Osteoblast (primary cell): ENCODE results near the gene TMBIM1. TPM values are rescaled to one million over a fixed set of nuclear protein-coding genes. Genes with fewer than 3 reads are reported as not detected.

Experiments
- DNase-seq: peaks from one replicate; pipeline ENCODE4 v3.0.0; 2011; ENCODE audit warnings: low spot score, mixed read lengths; ENCODE audit not compliant: insufficient read length; ENCODE audit errors: missing footprints
- H2AFZ ChIP-seq: 2 replicates; pipeline ENCODE4 v1.6.0; 2011; ENCODE audit warnings: mild to moderate bottlenecking, low read length
- H3K27ac ChIP-seq: 2 replicates; pipeline ENCODE4 v1.5.1; 2011; ENCODE audit warnings: mild to moderate bottlenecking, low read depth, low read length, moderate library complexity
- H3K27me3 ChIP-seq: 2 replicates; pipeline ENCODE4 v1.6.0; 2012; ENCODE audit warnings: mild to moderate bottlenecking, control low read depth, inconsistent platforms, low read length, moderate library complexity; ENCODE audit not compliant: insufficient read depth
- H3K36me3 ChIP-seq: 2 replicates; pipeline ENCODE4 v1.5.1; 2011; ENCODE audit warnings: mild to moderate bottlenecking, low read length, control low read depth, moderate library complexity; ENCODE audit not compliant: insufficient read depth
- H3K4me1 ChIP-seq: 2 replicates; pipeline ENCODE4 v1.5.1; 2011; ENCODE audit warnings: mild to moderate bottlenecking, low read length, control low read depth, moderate library complexity; ENCODE audit not compliant: insufficient read depth
- H3K4me2 ChIP-seq: 2 replicates; pipeline ENCODE4 v1.6.0; 2011; ENCODE audit warnings: mild to moderate bottlenecking, low read length; ENCODE audit not compliant: insufficient read depth
- H3K4me3 ChIP-seq: fragments of 200-600 bp; sonication (generic); 3 replicates; pipeline ENCODE4 v1.5.1; 2012; ENCODE audit warnings: mild to moderate bottlenecking, low read length, inconsistent platforms; ENCODE audit not compliant: insufficient read depth
- H3K79me2 ChIP-seq: 2 replicates; pipeline ENCODE4 v1.6.0; 2012; ENCODE audit warnings: mild to moderate bottlenecking, low read length, control low read depth, inconsistent platforms; ENCODE audit not compliant: insufficient read depth
- H3K9me3 ChIP-seq: 2 replicates; pipeline ENCODE4 v1.5.1; 2011; ENCODE audit warnings: low read depth, low read length, control low read depth
- H4K20me1 ChIP-seq: 2 replicates; pipeline ENCODE4 v1.6.0; 2012; ENCODE audit warnings: mild to moderate bottlenecking, low read length, control low read depth; ENCODE audit not compliant: insufficient read depth
- total RNA-seq: library from RNA; depleted of rRNA; stranded (reverse); fragments of >200 nt; gene quantifications from 2 replicates; pipeline ENCODE4 v1.2.3, GENCODE V29; 2012
- TF ChIP-seq, protein P1 (sequence below): IDR thresholded peaks from 2 replicates; pipeline ENCODE4 v1.5.1; 2011; ENCODE audit warnings: mild to moderate bottlenecking, low read depth, low read length, moderate library complexity; ENCODE audit errors: extremely low read depth

The TMBIM1 gene
- total RNA-seq, 1 donor, result 155 TPM

DNA sequence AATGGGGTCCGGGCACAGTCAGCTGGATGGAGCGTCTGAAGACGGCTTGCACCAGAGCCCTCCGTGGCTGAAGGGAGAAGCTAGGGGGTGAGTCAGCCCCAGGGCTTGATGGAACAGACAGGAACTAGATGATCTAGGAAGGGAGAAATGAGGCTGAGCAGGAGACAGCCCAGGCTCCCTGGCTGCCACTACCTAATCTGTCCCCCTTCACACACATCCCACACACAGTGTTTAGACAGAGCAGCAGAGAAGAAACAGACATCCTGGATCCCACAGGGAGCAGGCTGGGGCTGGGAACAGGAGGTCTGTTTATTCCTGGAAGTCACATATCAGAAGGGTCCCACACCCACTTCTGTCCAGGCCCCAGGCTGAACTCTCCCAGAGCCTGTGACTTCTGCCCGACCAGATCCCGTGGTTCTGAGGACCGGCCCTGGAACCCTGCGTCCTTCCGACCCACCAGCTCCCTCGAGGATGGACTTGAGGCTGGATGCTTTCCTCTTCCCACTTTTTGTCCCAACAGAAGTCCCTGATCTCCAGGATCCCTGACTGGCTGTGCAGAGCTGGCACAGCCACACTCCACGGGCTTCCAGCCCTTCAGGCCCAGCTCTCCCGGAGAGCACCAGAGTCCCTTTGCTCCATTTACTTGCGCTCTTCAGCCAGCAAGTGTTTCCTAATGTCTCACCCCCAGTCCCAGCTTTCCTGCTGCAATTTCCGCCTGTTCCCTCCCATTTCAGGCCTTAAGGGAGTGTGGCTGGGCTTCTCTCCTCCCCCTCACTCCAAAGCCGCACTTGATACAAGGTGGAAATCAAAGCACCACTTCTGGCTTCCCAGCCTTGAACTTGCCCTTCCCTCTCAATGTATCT, 33.0 kb downstream of the TMBIM1 start:
- TF ChIP-seq, protein P1, sequence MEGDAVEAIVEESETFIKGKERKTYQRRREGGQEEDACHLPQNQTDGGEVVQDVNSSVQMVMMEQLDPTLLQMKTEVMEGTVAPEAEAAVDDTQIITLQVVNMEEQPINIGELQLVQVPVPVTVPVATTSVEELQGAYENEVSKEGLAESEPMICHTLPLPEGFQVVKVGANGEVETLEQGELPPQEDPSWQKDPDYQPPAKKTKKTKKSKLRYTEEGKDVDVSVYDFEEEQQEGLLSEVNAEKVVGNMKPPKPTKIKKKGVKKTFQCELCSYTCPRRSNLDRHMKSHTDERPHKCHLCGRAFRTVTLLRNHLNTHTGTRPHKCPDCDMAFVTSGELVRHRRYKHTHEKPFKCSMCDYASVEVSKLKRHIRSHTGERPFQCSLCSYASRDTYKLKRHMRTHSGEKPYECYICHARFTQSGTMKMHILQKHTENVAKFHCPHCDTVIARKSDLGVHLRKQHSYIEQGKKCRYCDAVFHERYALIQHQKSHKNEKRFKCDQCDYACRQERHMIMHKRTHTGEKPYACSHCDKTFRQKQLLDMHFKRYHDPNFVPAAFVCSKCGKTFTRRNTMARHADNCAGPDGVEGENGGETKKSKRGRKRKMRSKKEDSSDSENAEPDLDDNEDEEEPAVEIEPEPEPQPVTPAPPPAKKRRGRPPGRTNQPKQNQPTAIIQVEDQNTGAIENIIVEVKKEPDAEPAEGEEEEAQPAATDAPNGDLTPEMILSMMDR, result no peak
- H3K4me1 ChIP-seq, result peaks cover 14% of the 10 kb centered on the region
- H3K79me2 ChIP-seq, result no peaks in the 10 kb centered on the region
- no peak overlapping the region for H3K4me3 ChIP-seq
- H3K36me3 ChIP-seq, result peaks cover 31% of the 10 kb centered on the region
- peak; percentile 95 for DNase-seq
- H3K27ac ChIP-seq, result peak overlapping the region; percentile 64
- no peaks in the 10 kb centered on the region for H3K27me3 ChIP-seq
- H3K9me3 ChIP-seq, result no peaks in the 10 kb centered on the region
- peak overlapping the region; percentile 10 for H3K4me2 ChIP-seq
- H4K20me1 ChIP-seq, result peaks cover 5% of the 10 kb centered on the region
- peak overlapping the region; percentile 22 for H2AFZ ChIP-seq

DNA sequence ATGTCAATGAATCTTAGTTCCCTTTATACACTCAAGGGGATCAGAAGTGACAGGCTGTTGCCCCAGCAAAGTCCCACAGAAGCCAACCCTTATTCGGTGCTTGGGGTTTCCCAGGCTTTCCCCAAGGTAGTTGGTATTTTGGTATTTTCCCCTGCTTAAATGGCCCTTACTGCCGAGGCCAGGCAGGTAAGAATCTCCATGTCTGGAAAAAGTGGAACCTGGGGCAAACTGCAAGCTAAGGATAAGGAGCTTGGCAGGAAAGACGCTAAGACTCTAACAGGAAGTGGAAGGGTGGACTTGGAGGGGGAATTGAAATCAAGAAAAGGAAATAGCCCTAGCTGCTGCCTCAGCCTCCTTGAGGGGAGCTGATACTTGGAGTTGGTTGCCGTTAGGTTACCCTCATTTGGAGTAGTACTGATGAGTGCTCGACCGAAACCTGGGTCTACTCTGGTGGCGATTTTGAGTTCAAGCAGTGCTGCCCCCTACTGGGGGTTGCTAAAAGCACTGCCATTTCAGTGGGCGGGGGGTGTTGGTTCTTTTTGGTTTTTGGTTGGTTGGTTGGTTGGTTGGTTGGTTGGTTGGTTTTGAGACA, 34.8 kb downstream of the TMBIM1 start:
- peak; percentile 91 for DNase-seq
- H3K36me3 ChIP-seq, result peaks cover 42% of the 10 kb centered on the region
- no peak overlapping the region for H2AFZ ChIP-seq
- H3K27me3 ChIP-seq, result no peaks in the 10 kb centered on the region
- H3K9me3 ChIP-seq, result no peaks in the 10 kb centered on the region
- no peak overlapping the region for H3K4me3 ChIP-seq
- TF ChIP-seq, protein P1, result peak; percentile 58
- H3K4me1 ChIP-seq, result peaks cover 23% of the 10 kb centered on the region
- H4K20me1 ChIP-seq, result peaks cover 14% of the 10 kb centered on the region
- peak overlapping the region; percentile 33 for H3K27ac ChIP-seq
- no peaks in the 10 kb centered on the region for H3K79me2 ChIP-seq
- no peak overlapping the region for H3K4me2 ChIP-seq

GRCh38 chr2:218256612-218257350, 35.5 kb downstream of the TMBIM1 start:
- Histone ChIP-seq H3K4me1 (peaks cover 26% of the 10 kb centered on the region), H3K4me3 (no peak overlapping the region), H3K27ac (no peak overlapping the region), H3K79me2 (no peaks in the 10 kb centered on the region), H4K20me1 (peaks cover 19% of the 10 kb centered on the region), H3K36me3 (peaks cover 49% of the 10 kb centered on the region), H3K9me3 (no peaks in the 10 kb centered on the region), H3K27me3 (no peaks in the 10 kb centered on the region), H2AFZ (no peak overlapping the region), H3K4me2 (no peak overlapping the region)
- TF ChIP-seq, protein P1, result no peak
- peak; percentile 4 for DNase-seq
